Right atrium auricular region (tissue), 2 donors: ENCODE data around the gene CACNA1D. TPM values are rescaled to one million over a fixed set of nuclear protein-coding genes. Genes with fewer than 3 reads are reported as not detected.

Source experiments
- DNase-seq: peaks from one replicate; pipeline ENCODE4 v3.0.0-alpha.2; 2019; ENCODE audit warnings: low spot score
- H3K27ac ChIP-seq, 2 donors: fragments of 200-600 bp; sonication (generic); 1 replicate in 1 of 2; 2 replicates in 1 of 2; pipeline ENCODE4 v1.5.1; 2016 to 2019
- H3K27me3 ChIP-seq, 2 donors: fragments of 200-600 bp; sonication (generic); one replicate each; pipeline versions ENCODE4 v1.5.1 to v1.6.0; 2017 to 2019
- H3K36me3 ChIP-seq: fragments of 200-600 bp; sonication (generic); one replicate; pipeline ENCODE4 v1.5.1; 2016
- H3K4me1 ChIP-seq, 2 donors: fragments of 200-600 bp; sonication (generic); one replicate each; pipeline versions ENCODE4 v1.5.1 to v1.6.0; 2017 to 2019
- H3K4me3 ChIP-seq, 2 donors: fragments of 200-600 bp; sonication (generic); 1 replicate in 1 of 2; 2 replicates in 1 of 2; pipeline ENCODE4 v1.5.1; 2017 to 2019; ENCODE audit warnings: mild to moderate bottlenecking in 1 of 2, moderate library complexity in 1 of 2
- H3K9me3 ChIP-seq, 2 donors: fragments of 200-600 bp; sonication (generic); one replicate each; pipeline ENCODE4 v1.5.1; 2019
- total RNA-seq, 2 donors: library from RNA; depleted of rRNA; stranded (reverse); fragments of >200 nt; gene quantifications; one replicate each; pipeline ENCODE4 v1.1.0, GENCODE V29; 2016
- TF ChIP-seq, protein P1 (sequence below), 2 donors: fragments of 200-600 bp; sonication (generic); IDR thresholded peaks; one replicate each; pipeline ENCODE4 v1.5.1; 2019; ENCODE audit warnings: antibody characterized with exemption in 2 of 2

The CACNA1D gene
- total RNA-seq, 2 donors from 2014 or later = 2.7 to 9.6 TPM

DNA sequence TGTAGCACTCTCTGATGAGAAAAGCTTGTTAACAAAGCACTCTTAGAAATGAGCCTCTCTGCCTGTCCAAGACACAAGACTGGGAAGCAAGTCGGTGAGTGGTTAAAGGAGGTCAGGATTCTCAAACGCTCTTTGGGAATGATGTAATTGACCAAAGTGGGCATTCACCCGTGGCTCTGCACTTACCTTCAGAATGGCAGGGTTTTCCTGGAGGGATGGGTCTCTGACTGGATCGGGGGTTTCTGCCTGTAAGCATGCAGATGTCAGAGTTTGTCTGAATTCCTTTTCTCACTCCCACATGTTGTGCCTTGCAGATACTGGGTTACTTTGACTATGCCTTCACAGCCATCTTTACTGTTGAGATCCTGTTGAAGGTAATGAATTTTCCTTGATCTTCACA, 245.6 kb downstream of the CACNA1D start:
- no peaks in the 10 kb centered on the region for H3K27me3 ChIP-seq
- TF ChIP-seq, protein P1, sequence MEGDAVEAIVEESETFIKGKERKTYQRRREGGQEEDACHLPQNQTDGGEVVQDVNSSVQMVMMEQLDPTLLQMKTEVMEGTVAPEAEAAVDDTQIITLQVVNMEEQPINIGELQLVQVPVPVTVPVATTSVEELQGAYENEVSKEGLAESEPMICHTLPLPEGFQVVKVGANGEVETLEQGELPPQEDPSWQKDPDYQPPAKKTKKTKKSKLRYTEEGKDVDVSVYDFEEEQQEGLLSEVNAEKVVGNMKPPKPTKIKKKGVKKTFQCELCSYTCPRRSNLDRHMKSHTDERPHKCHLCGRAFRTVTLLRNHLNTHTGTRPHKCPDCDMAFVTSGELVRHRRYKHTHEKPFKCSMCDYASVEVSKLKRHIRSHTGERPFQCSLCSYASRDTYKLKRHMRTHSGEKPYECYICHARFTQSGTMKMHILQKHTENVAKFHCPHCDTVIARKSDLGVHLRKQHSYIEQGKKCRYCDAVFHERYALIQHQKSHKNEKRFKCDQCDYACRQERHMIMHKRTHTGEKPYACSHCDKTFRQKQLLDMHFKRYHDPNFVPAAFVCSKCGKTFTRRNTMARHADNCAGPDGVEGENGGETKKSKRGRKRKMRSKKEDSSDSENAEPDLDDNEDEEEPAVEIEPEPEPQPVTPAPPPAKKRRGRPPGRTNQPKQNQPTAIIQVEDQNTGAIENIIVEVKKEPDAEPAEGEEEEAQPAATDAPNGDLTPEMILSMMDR (IDR thresholded peaks at IDR 0.05) = no peak
- no peaks in the 10 kb centered on the region for H3K9me3 ChIP-seq
- DNase-seq = no peak
- no peak overlapping the region for H3K4me3 ChIP-seq
- H3K4me1 ChIP-seq = no peaks in the 10 kb centered on the region
- H3K36me3 ChIP-seq = no peaks in the 10 kb centered on the region
- H3K27ac ChIP-seq = no peak overlapping the region

DNA sequence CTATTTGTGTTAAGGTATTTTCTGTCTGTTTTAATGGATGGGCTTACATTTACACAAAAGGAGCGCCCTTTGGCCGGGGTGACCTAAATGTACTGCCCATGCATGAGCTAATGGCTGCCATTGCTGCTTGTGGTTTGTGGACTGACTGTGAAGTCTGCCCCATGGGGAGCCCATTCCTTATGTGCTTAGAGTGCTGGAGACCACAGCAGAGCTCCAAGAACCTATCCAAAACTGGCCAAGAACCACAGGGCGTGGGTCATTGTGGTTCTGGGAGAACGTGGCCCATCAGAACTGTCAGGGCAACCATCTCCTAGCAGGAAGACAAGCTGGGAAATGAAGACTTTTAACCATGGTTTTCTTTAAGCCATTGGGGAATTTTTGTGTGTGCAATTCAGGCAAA, 246.5 kb downstream of the CACNA1D start:
- H3K36me3 ChIP-seq = no peaks in the 10 kb centered on the region
- no peaks in the 10 kb centered on the region for H3K4me1 ChIP-seq
- no peak overlapping the region for H3K27ac ChIP-seq
- DNase-seq = no peak
- TF ChIP-seq, protein P1 (IDR thresholded peaks at IDR 0.05) = no peak
- no peak overlapping the region for H3K4me3 ChIP-seq
- H3K27me3 ChIP-seq = no peaks in the 10 kb centered on the region
- H3K9me3 ChIP-seq = no peaks in the 10 kb centered on the region

DNA sequence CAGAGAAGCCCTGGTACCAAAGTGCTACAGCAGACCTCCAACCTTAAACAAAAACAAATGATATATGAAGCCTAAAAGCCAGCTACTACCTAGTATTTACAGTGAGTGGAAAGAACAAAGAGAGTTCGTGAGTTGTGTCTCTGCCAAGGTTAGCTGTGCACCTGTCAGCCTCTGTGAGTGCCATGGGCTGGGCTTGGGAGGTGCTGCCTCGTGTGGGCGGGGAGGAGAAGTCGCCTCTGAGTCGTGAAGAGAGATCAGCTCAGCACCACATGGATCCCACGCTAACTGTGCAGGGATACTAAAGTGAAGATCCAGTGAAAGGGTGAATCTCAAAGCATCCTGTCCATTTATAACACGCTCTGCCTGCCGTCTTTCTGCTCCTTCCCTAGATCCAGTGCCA, 249.9 kb downstream of the CACNA1D start:
- no peak for DNase-seq

DNA sequence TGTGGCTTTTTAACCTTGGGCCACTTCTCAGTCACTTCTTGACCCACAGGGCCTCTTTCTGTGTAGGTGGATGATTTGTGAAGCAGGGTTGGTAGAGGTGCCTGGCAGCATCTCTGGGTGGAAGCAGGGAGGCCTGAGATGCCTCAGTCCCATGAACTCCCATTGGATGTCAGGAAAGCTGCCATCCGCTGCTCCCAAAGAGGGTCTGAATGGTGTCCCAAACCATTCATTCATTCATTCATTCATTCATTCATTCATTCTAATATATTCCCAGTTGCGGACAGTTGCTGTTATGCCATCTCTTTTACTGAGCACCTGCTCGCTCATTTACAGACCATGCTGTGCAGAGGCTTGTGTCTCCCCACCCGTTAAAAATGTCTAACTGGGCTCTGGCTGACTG, 253.1 kb downstream of the CACNA1D start:
- Histone ChIP-seq H3K36me3 (no peaks in the 10 kb centered on the region), H3K4me3 (no peak overlapping the region), H3K27ac (no peak overlapping the region), H3K9me3 (no peaks in the 10 kb centered on the region), H3K4me1 (peaks cover 0 to 4% of the 10 kb centered on the region in 2 donors), H3K27me3 (no peaks in the 10 kb centered on the region)
- TF ChIP-seq, protein P1 (IDR thresholded peaks at IDR 0.05) = no peak
- DNase-seq = no peak

More for the DNA sequence above, 249.9 kb downstream of the CACNA1D start:
- Histone ChIP-seq H3K4me3 (no peak overlapping the region), H3K27me3 (no peaks in the 10 kb centered on the region), H3K9me3 (no peaks in the 10 kb centered on the region), H3K27ac (no peak overlapping the region), H3K36me3 (no peaks in the 10 kb centered on the region), H3K4me1 (no peaks in the 10 kb centered on the region)
- TF ChIP-seq, protein P1 (IDR thresholded peaks at IDR 0.05) = no peak

DNA sequence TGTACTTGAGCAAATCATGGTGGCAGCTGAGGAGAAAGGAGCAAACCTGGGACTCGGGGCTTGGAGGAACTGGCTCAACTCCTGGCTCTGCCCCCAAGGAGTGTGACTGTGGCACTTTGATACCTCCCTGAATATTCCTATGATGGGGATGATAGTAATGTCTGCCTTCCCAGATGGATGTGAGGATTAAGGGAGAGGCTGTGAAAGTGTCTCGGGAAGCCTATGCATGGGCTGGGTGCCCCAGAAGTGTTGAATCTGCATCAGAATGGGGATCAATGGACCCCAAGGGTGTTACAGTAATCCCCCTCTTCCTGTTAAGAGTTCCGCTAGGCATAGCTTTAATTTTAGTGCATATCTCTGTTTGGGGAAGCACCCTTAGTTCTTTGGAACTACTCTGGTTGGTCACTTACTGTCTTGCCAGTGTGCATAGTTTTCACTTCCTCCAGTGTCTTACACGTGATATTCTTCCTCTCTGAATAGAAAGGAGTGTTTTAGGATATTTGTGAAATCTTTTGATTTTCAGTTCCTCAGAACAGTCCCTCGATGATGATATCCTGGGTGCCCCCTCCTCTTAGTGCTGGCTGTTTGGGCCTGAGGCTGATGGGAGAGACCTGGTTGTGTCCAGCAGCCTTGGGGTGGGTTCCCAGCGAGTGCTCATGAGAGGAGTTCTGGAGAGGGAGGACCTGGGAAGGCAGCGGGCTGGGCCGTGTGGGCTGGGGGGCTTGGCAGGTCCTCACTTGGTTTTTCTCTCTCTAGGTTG, 254.3 kb downstream of the CACNA1D start:
- DNase-seq = no peak
- Histone ChIP-seq H3K36me3 (no peaks in the 10 kb centered on the region), H3K27me3 (no peaks in the 10 kb centered on the region), H3K4me1 (peaks cover 0 to 4% of the 10 kb centered on the region in 2 donors), H3K9me3 (no peaks in the 10 kb centered on the region), H3K27ac (no peak overlapping the region), H3K4me3 (no peak overlapping the region)
- TF ChIP-seq, protein P1 (IDR thresholded peaks at IDR 0.05) = no peak

DNA sequence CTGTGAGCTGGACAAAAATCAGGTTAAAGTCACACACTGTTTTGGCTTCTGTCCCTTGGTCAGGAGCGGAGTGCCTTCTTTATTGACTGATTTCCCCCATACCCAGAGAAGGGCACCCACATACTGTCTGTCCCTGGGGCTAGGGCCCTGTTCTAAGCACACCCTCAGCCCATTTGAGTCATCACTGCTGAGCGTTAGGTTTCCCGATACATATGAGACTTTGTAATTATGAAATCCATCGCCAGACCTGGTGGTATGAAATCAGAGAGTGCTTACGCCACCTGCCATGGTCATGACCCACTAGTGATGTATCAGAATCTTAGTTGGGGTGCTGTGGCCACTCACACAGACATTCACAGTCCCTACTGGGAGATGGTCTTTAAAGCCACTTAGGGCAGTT, 255.0 kb downstream of the CACNA1D start:
- no peaks in the 10 kb centered on the region for H3K36me3 ChIP-seq
- H3K4me1 ChIP-seq = peaks cover 0 to 4% of the 10 kb centered on the region in 2 donors
- no peaks in the 10 kb centered on the region for H3K9me3 ChIP-seq
- TF ChIP-seq, protein P1 (IDR thresholded peaks at IDR 0.05) = no peak
- DNase-seq = no peak
- no peaks in the 10 kb centered on the region for H3K27me3 ChIP-seq
- H3K27ac ChIP-seq = no peak overlapping the region
- no peak overlapping the region for H3K4me3 ChIP-seq
